Uterus (tissue), 4 donors: ENCODE results near the gene KCNMA1. TPM values are rescaled to one million over a fixed set of nuclear protein-coding genes. Genes with fewer than 3 reads are reported as not detected.

Experiments used
- DNase-seq, 2 donors: peaks; one replicate each; pipeline ENCODE4 v3.0.0-alpha.2; 2019 to 2020
- H3K27ac ChIP-seq, 2 donors: fragments of 200-600 bp; sonication (generic); 1 replicate in 1 of 2; 2 replicates in 1 of 2; pipeline ENCODE4 v1.5.1; 2016 to 2018
- H3K27me3 ChIP-seq, 2 donors: fragments of 200-600 bp; sonication (generic); one replicate each; pipeline ENCODE4 v1.5.1; 2018 to 2019; ENCODE audit warnings: control low read depth in 1 of 2
- H3K36me3 ChIP-seq, 2 donors: fragments of 200-600 bp; sonication (generic); one replicate each; pipeline ENCODE4 v1.5.1; 2019; ENCODE audit warnings: control low read depth in 1 of 2
- H3K4me1 ChIP-seq, 2 donors: fragments of 200-600 bp; sonication (generic); one replicate each; pipeline ENCODE4 v1.5.1; 2018 to 2019; ENCODE audit warnings: control low read depth in 1 of 2
- H3K4me3 ChIP-seq, 2 donors: fragments of 200-600 bp; sonication (generic); 1 replicate in 1 of 2; 2 replicates in 1 of 2; pipeline ENCODE4 v1.5.1; 2018 to 2019; ENCODE audit warnings: mild to moderate bottlenecking in 1 of 2
- H3K9me3 ChIP-seq, 2 donors: fragments of 200-600 bp; sonication (generic); one replicate each; pipeline ENCODE4 v1.5.1; 2019; ENCODE audit warnings: control low read depth in 1 of 2
- CTCF ChIP-seq, 4 experiments: fragments of 200-600 bp in 2 of 4; fragments of 450-650 bp in 2 of 4; sonication (generic) in 2 of 4; IDR thresholded peaks; one replicate each; pipeline ENCODE4 v1.5.1; 2016 to 2019; ENCODE audit warnings: antibody characterized with exemption in 4 of 4, mild to moderate bottlenecking in 2 of 4, moderate library complexity in 1 of 4
- POLR2A ChIP-seq, 2 donors: fragments of 450-650 bp; IDR thresholded peaks; one replicate each; pipeline ENCODE4 v1.6.1; 2016; ENCODE audit warnings: antibody characterized with exemption in 2 of 2, mild to moderate bottlenecking in 1 of 2, moderate library complexity in 1 of 2
- intact Hi-C: fragments of 100-400 bp; cut with DNase I; formaldehyde crosslinking; loops from one replicate; pipeline ENCODE4 v1.15.1; 2023; ENCODE audit warnings: low total_unique reads
- total RNA-seq, 4 donors: library from RNA; depleted of rRNA in 3 of 4; stranded (reverse); fragments of >200 nt in 3 of 4; gene quantifications; one replicate each; pipeline versions ENCODE4 v1.1.0 to v1.2.4, GENCODE V29; 2014 to 2023
- donor health status: DM: yes; HTN: yes; CAD: no.

The KCNMA1 gene
- total RNA-seq, 4 donors from 2014 or later = 86.2 to 236 (median 164) TPM

GRCh38 chr10:77634939-77635338, 2.7 kb downstream of the KCNMA1 start:
- H3K36me3 ChIP-seq = no peaks in the 10 kb centered on the region
- no peak for DNase-seq
- TF ChIP-seq POLR2A (IDR thresholded peaks at IDR 0.05) = no peak
- no peak for TF ChIP-seq CTCF (IDR thresholded peaks at IDR 0.05)
- H3K4me1 ChIP-seq = no peaks in the 10 kb centered on the region
- peak overlapping the region; percentile 88 to 93 for H3K27ac ChIP-seq
- peak overlapping the region; percentile 62 to 65 for H3K4me3 ChIP-seq
- H3K27me3 ChIP-seq = no peaks in the 10 kb centered on the region
- no peaks in the 10 kb centered on the region for H3K9me3 ChIP-seq
- intact Hi-C loops = loop anchor here (10.0 kb wide), 1 partner anchor 240 kb away; no protein-coding TSS in a partner anchor

- DNase-seq = no peak
- no peak for TF ChIP-seq CTCF (IDR thresholded peaks at IDR 0.05)
These were observed 4.2 kb downstream of the KCNMA1 start for GRCh38 chr10:77633376-77633775.

GRCh38 chr10:77631241-77631640, 6.4 kb downstream of the KCNMA1 start:
- Histone ChIP-seq H3K27ac (peak overlapping the region; percentile 66 to 93), H3K36me3 (no peaks in the 10 kb centered on the region), H3K27me3 (no peaks in the 10 kb centered on the region), H3K4me3 (no peak overlapping the region), H3K4me1 (no peaks in the 10 kb centered on the region), H3K9me3 (no peaks in the 10 kb centered on the region)
- intact Hi-C loops = loop anchor here (10.0 kb wide), 1 partner anchor 236 kb away; no protein-coding TSS in a partner anchor
- DNase-seq = no peak
- TF ChIP-seq CTCF (IDR thresholded peaks at IDR 0.05) (no peak), POLR2A (IDR thresholded peaks at IDR 0.05) (no peak)

More at GRCh38 chr10:77633376-77633775, 4.2 kb downstream of the KCNMA1 start:
- peak overlapping the region; percentile 88 to 93 for H3K27ac ChIP-seq
- no peaks in the 10 kb centered on the region for H3K4me1 ChIP-seq
- H3K36me3 ChIP-seq = no peaks in the 10 kb centered on the region
- no peaks in the 10 kb centered on the region for H3K9me3 ChIP-seq
- H3K4me3 ChIP-seq = no peak overlapping the region
- no peaks in the 10 kb centered on the region for H3K27me3 ChIP-seq
- intact Hi-C loops = loop anchor here (10.0 kb wide), 1 partner anchor 239 kb away; no protein-coding TSS in a partner anchor

GRCh38 chr10:77630507-77630848, 7.1 kb downstream of the KCNMA1 start:
- no peak for TF ChIP-seq POLR2A (IDR thresholded peaks at IDR 0.05)
- TF ChIP-seq CTCF (IDR thresholded peaks at IDR 0.05) = no peak
- Histone ChIP-seq H3K36me3 (no peaks in the 10 kb centered on the region), H3K9me3 (no peaks in the 10 kb centered on the region), H3K27ac (peak overlapping the region; percentile 66 to 93), H3K4me1 (no peaks in the 10 kb centered on the region), H3K27me3 (no peaks in the 10 kb centered on the region), H3K4me3 (no peak overlapping the region)
- no peak for DNase-seq
- intact Hi-C loops = loop anchor here (10.0 kb wide), 1 partner anchor 236 kb away; no protein-coding TSS in a partner anchor

GRCh38 chr10:77629775-77630506, 7.7 kb downstream of the KCNMA1 start:
- no peak for TF ChIP-seq CTCF (IDR thresholded peaks at IDR 0.05)
- TF ChIP-seq POLR2A (IDR thresholded peaks at IDR 0.05) = no peak
- Histone ChIP-seq H3K4me3 (no peak overlapping the region), H3K27ac (peak overlapping the region; percentile 66 to 93), H3K4me1 (no peaks in the 10 kb centered on the region), H3K36me3 (no peaks in the 10 kb centered on the region), H3K9me3 (no peaks in the 10 kb centered on the region), H3K27me3 (no peaks in the 10 kb centered on the region)
- no peak for DNase-seq
- intact Hi-C loops = loop anchor here (10.0 kb wide), 1 partner anchor 235 kb away; no protein-coding TSS in a partner anchor
